HUES48 (cell line): ENCODE measurements around the gene PLCB1.
"Not testable (repeated sequence)": the region's sequence is repeated elsewhere in the genome, so short reads cannot be mapped to it uniquely, and the experiment has no call there.

Source experiments
- H3K27ac ChIP-seq: one replicate; pipeline ENCODE4 v1.7.0; 2013; ENCODE audit warnings: low read depth, low read length, inconsistent platforms
- H3K27me3 ChIP-seq: 2 replicates; pipeline ENCODE4 v1.6.1; 2013; ENCODE audit warnings: mild to moderate bottlenecking, low read length; ENCODE audit not compliant: control insufficient read depth, insufficient read depth
- H3K36me3 ChIP-seq: 2 replicates; pipeline ENCODE4 v1.6.1; 2013; ENCODE audit warnings: low read length; ENCODE audit not compliant: control insufficient read depth, insufficient read depth
- H3K4me1 ChIP-seq: 2 replicates; pipeline ENCODE4 v1.6.1; 2013; ENCODE audit warnings: mild to moderate bottlenecking, low read length; ENCODE audit not compliant: control insufficient read depth, insufficient read depth
- H3K4me3 ChIP-seq: 2 replicates; pipeline ENCODE4 v1.5.1; 2013; ENCODE audit warnings: mild to moderate bottlenecking, low read depth, low read length
- H3K9ac ChIP-seq: 2 replicates; pipeline ENCODE4 v1.6.1; 2013; ENCODE audit warnings: mild to moderate bottlenecking, low read depth, low read length, moderate library complexity
- H3K9me3 ChIP-seq: 2 replicates; pipeline ENCODE4 v1.6.1; 2013; ENCODE audit warnings: low read length; ENCODE audit not compliant: control insufficient read depth, insufficient read depth

PLCB1 gene

GRCh38 chr20:8427419-8428040 lies 295.5 kb downstream of the PLCB1 start:
- H3K9me3 ChIP-seq: no peaks in the 10 kb centered on the region
- H3K4me3 ChIP-seq: no peak overlapping the region
- H3K36me3 ChIP-seq: no peaks in the 10 kb centered on the region
- H3K27ac ChIP-seq: no peak overlapping the region
- H3K9ac ChIP-seq: no peak overlapping the region
- no peaks in the 10 kb centered on the region for H3K27me3 ChIP-seq
- H3K4me1 ChIP-seq: peaks cover 8% of the 10 kb centered on the region

DNA sequence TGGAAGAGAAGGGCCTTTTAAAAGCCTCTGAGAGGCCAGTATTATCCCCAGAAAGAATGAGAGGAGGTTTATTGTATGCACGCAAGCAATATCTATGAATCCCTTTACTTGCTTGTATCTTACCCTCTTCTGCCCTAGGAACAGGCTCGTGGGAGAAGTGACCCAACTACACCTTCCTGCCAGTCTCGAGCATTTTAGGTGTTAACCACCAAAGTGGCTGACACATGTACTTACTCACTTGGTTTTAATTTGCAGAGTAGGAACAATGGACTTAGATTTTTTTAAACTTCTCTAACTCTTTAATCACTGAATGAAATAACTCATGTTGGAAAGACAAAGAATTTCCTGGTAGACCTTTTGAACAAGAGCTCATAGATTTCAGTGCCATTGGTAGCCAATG lies 296.9 kb downstream of the PLCB1 start:
- Histone ChIP-seq H3K4me1 (peaks cover 19% of the 10 kb centered on the region), H3K27ac (no peak overlapping the region)

DNA sequence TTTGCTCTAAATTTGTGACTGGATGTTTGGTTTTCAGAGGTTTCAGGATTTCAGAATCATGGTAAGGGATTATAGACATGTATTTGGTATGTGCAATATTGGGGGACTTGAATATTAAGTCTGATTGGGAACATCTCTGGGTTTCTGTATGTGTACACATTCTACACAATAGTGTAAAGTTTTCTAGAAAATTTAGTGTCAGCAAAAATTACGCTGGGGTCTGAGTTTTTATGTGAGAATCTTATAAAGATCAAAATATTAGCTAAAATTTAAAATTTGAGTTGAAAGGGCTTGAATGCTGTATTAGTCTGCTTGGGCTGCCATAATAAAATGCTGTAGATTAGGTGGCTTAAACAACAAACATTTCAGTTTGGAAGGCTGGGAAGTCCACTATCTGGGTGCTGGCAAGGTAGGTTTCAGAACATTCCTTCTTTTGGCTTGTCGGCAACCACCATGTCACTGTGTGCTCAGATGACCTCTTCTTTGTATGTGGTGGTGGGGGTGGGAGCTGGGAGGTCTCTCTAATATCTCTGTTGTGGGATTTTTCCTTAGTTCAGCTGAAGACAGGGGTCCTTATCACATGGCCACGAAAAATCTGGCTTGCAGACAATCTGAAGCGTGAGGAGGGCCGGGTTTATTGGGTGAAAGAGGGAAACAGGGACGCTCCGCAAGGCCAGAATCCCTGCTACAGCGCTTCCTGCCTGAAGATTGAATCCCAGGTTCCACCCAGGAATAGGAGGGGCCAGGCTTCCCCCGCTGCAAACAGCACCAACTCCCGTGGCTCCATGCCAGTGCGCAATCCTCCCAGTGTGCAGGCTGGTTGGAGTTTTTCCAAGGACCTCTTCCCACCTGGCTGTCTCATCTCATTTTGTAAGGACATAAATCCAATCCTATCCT lies 299.7 kb downstream of the PLCB1 start:
- Histone ChIP-seq H3K36me3 (no peaks in the 10 kb centered on the region), H3K9me3 (no peaks in the 10 kb centered on the region), H3K27me3 (no peaks in the 10 kb centered on the region), H3K27ac (no peak overlapping the region), H3K9ac (no peak overlapping the region), H3K4me3 (no peak overlapping the region), H3K4me1 (peaks cover 20% of the 10 kb centered on the region)

More for the DNA sequence above, 296.9 kb downstream of the PLCB1 start:
- no peaks in the 10 kb centered on the region for H3K36me3 ChIP-seq
- no peak overlapping the region for H3K4me3 ChIP-seq
- no peak overlapping the region for H3K9ac ChIP-seq
- no peaks in the 10 kb centered on the region for H3K27me3 ChIP-seq
- no peaks in the 10 kb centered on the region for H3K9me3 ChIP-seq

GRCh38 chr20:8432435-8433148 lies 300.5 kb downstream of the PLCB1 start:
- Histone ChIP-seq H3K27ac (no peak overlapping the region), H3K9ac (no peak overlapping the region), H3K4me1 (peaks cover 20% of the 10 kb centered on the region), H3K4me3 (no peak overlapping the region), H3K36me3 (no peaks in the 10 kb centered on the region), H3K9me3 (no peaks in the 10 kb centered on the region), H3K27me3 (no peaks in the 10 kb centered on the region)

- no peaks in the 10 kb centered on the region for H3K9me3 ChIP-seq
- H3K4me1 ChIP-seq: peaks cover 20% of the 10 kb centered on the region
- no peaks in the 10 kb centered on the region for H3K27me3 ChIP-seq
- H3K36me3 ChIP-seq: no peaks in the 10 kb centered on the region
- no peak overlapping the region for H3K27ac ChIP-seq
- H3K9ac ChIP-seq: no peak overlapping the region
- no peak overlapping the region for H3K4me3 ChIP-seq
Measured at GRCh38 chr20:8433291-8433690, 301.2 kb downstream of the PLCB1 start.

GRCh38 chr20:8434326-8434876 lies 302.3 kb downstream of the PLCB1 start:
- Histone ChIP-seq H3K27ac (no peak overlapping the region), H3K36me3 (no peaks in the 10 kb centered on the region), H3K9me3 (no peaks in the 10 kb centered on the region), H3K4me3 (no peak overlapping the region), H3K27me3 (no peaks in the 10 kb centered on the region), H3K9ac (no peak overlapping the region), H3K4me1 (peaks cover 20% of the 10 kb centered on the region)

DNA sequence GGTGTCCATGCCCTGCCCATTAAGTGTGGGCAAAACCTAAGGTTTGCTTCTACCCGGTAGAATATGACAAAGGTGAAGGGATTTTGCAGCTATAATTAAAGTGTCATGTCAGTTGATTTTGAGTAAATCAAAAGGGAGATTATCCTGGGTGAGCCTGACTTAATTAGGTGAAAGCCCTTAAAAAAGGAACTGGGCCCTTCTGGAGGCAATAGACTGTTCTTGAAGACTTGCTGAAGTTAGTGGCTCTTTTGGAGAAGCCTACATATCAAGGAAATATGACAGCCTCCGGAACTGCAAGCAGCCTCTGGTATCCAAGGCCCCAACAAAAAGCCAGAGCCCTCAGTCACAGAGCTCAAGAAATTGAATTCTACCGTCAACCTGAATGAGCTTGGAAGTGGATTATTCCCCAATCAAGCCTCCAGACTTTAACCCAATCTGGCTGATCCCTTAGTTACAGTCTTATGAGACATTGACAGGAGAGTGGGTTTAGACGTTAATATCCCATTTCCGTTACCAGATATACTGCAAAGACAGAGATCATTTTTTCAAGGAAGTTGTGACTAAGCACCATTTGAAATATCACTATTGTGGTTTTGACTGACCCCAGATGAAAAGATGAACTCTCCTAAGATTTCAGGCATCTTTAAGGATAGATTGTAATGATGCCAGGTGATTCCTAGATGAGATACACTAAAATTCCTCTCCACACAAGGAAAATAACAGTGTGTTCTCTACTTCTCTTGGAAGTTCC lies 303.4 kb downstream of the PLCB1 start:
- no peaks in the 10 kb centered on the region for H3K9me3 ChIP-seq
- H3K4me3 ChIP-seq: no peak overlapping the region
- no peaks in the 10 kb centered on the region for H3K36me3 ChIP-seq
- H3K27ac ChIP-seq: no peak overlapping the region
- H3K9ac ChIP-seq: no peak overlapping the region
- peaks cover 20% of the 10 kb centered on the region for H3K4me1 ChIP-seq
- H3K27me3 ChIP-seq: no peaks in the 10 kb centered on the region

DNA sequence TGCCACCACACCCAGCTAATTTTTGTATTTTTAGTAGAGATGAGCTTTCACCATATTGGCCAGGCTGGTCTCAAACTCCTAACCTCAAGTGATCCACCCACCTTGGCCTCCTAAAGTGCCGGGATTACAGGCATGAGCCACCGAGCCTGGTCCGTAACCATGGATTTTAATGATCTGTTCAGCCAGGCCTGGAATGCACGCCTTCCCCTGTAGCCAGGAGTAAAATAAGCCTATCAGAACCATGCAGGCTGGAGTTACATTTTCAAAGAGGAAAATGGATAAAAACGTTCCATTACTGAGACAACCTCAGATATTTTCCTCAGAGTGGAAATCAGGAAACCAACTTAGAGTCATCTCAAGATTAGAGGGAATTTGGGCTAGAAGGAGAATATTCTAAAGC lies 304.9 kb downstream of the PLCB1 start:
- H3K27me3 ChIP-seq, H3K36me3 ChIP-seq, H3K9me3 ChIP-seq, H3K4me3 ChIP-seq, H3K9ac ChIP-seq, H3K27ac ChIP-seq: not testable (repeated sequence)
- H3K4me1 ChIP-seq: peaks cover 17% of the 10 kb centered on the region

DNA sequence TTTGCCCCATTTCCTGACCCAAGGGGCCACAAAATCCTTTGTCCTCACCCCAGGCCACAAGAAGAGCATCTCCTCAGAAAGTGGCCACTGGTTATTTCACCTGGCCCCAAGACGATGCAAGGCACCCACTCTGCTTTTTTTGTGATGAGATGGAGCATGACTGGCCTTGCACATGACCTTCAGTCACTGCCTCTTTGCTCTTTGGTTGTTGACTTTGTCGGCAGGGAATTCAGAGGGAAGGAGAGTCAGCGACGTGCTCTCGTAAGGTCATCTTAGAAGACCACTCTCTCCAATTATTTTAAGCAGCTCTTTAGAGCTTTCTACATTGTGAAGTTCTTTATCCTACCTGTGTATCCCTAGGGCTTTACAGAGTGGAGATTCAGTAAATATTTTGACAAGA lies 306.7 kb downstream of the PLCB1 start:
- peaks cover 4% of the 10 kb centered on the region; the same call in 1 of the 2 replicates for H3K4me1 ChIP-seq
- H3K27ac ChIP-seq: no peak overlapping the region
- H3K4me3 ChIP-seq: no peak overlapping the region
- no peaks in the 10 kb centered on the region for H3K27me3 ChIP-seq
- H3K36me3 ChIP-seq: no peaks in the 10 kb centered on the region
- no peaks in the 10 kb centered on the region for H3K9me3 ChIP-seq
- H3K9ac ChIP-seq: no peak overlapping the region

- H3K36me3 ChIP-seq: no peaks in the 10 kb centered on the region
- no peak overlapping the region for H3K4me3 ChIP-seq
- no peak overlapping the region for H3K27ac ChIP-seq
- H3K4me1 ChIP-seq: no peaks in the 10 kb centered on the region
- no peaks in the 10 kb centered on the region for H3K27me3 ChIP-seq
- no peaks in the 10 kb centered on the region for H3K9me3 ChIP-seq
- no peak overlapping the region for H3K9ac ChIP-seq
Measured at GRCh38 chr20:8443464-8444072, 311.5 kb downstream of the PLCB1 start.
